ENCODE results near the gene HIVEP3.

Gene HIVEP3

DNA sequence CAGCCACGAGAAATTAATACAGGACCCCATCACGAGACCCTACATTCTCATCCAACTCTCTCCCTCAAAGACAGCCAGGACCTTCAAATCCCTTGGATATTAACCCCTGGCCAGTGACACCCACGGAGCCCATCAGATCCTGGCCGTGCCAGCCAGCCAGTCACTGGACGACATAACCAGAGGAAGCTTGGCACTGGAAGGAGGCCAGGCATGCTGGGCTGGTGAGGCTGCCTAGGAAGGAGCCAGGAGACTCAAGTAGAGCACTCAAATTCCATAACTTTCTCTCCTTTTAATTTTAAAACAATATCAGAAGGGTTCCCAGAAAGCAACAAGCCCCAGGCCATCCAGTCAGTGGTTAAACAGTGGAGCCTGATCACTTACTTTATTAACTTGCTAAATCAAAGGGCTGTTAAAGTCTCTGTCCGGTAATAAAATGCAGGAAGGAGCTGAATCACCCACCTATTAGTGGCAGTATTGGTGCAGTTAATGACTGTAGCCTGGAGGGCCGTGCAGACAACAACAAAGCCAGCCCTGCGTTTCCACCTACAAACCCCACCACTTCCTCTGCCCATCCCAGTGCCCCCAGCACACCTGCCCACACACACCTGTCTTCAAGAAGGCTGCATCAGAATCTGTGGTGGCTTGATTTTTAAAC, 78.0 kb downstream of the HIVEP3 start:
- H3K4me3 ChIP-seq (ENCODE audit: low read length) = no peak overlapping the region
- H2AFZ ChIP-seq (ENCODE audit: low read length) = no peak overlapping the region
- no peaks in the 10 kb centered on the region for H3K27me3 ChIP-seq (replicated peaks; ENCODE audit: insufficient read depth, low read length)
- no peaks in the 10 kb centered on the region for H3K4me1 ChIP-seq (ENCODE audit: low read length)
- H3K9ac ChIP-seq (ENCODE audit: low read length) = no peak overlapping the region
- TF ChIP-seq EZH2 (optimal IDR thresholded peaks at IDR 0.05; ENCODE audit: low read depth, low read length) (no peak), EZH2phosphoT487 (IDR thresholded peaks at IDR 0.05; ENCODE audit: low read length) (no peak), CTCF (IDR thresholded peaks at IDR 0.05; ENCODE audit: low read length) (no peak)
- no peaks in the 10 kb centered on the region for H3K36me3 ChIP-seq (replicated peaks; ENCODE audit: insufficient read depth, low read length)
- DNase-seq = no peak
- no peaks in the 10 kb centered on the region for H3K79me2 ChIP-seq (ENCODE audit: low read length)
- no peaks in the 10 kb centered on the region for H3K9me3 ChIP-seq (replicated peaks; ENCODE audit: insufficient read depth, low read length)
- no peaks in the 10 kb centered on the region for H3F3A ChIP-seq (ENCODE audit: insufficient read depth, low read length)
- no peak overlapping the region for H3K27ac ChIP-seq (ENCODE audit: low read length)
- no peaks in the 10 kb centered on the region for H4K20me1 ChIP-seq (ENCODE audit: insufficient read depth, low read length)
- no peaks in the 10 kb centered on the region for H3K9me2 ChIP-seq (replicated peaks; ENCODE audit: insufficient read depth, low read length)
- H3K4me2 ChIP-seq (ENCODE audit: low read depth, low read length) = no peak overlapping the region

DNA sequence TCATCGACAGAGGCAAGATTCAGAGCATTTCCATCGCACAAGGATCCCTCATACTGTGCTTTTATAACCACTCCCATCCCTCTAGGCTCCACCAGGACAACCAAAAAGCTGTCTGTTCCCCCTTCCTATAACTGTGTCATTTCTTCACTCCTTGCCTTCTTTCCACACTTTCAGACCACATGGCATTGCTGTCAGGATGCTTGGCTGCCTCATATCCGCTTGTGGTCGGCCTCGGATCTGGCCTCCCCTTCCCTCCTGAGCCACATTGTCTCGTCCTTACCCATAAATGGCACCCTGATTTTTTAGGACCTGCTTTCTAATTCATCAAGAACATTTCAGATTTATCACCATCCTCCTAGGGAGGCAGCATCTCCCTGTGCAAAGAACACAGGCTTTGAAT, 80.5 kb downstream of the HIVEP3 start:
- no peak overlapping the region for H3K27ac ChIP-seq (ENCODE audit: low read length)
- no peak overlapping the region for H3K4me2 ChIP-seq (ENCODE audit: low read depth, low read length)
- no peak for DNase-seq
- no peak overlapping the region for H3K4me3 ChIP-seq (ENCODE audit: low read length)
- no peaks in the 10 kb centered on the region for H3F3A ChIP-seq (ENCODE audit: insufficient read depth, low read length)
- H3K36me3 ChIP-seq (replicated peaks; ENCODE audit: insufficient read depth, low read length) = no peaks in the 10 kb centered on the region
- no peaks in the 10 kb centered on the region for H3K27me3 ChIP-seq (replicated peaks; ENCODE audit: insufficient read depth, low read length)
- TF ChIP-seq CTCF (IDR thresholded peaks at IDR 0.05; ENCODE audit: low read length) (no peak), EZH2phosphoT487 (IDR thresholded peaks at IDR 0.05; ENCODE audit: low read length) (no peak), EZH2 (optimal IDR thresholded peaks at IDR 0.05; ENCODE audit: low read depth, low read length) (no peak)
- H3K9me3 ChIP-seq (replicated peaks; ENCODE audit: insufficient read depth, low read length) = no peaks in the 10 kb centered on the region
- H3K79me2 ChIP-seq (ENCODE audit: low read length) = no peaks in the 10 kb centered on the region
- H3K4me1 ChIP-seq (ENCODE audit: low read length) = no peaks in the 10 kb centered on the region
- no peak overlapping the region for H3K9ac ChIP-seq (ENCODE audit: low read length)
- H2AFZ ChIP-seq (ENCODE audit: low read length) = no peak overlapping the region
- H3K9me2 ChIP-seq (replicated peaks; ENCODE audit: insufficient read depth, low read length) = no peaks in the 10 kb centered on the region
- H4K20me1 ChIP-seq (ENCODE audit: insufficient read depth, low read length) = no peaks in the 10 kb centered on the region

DNA sequence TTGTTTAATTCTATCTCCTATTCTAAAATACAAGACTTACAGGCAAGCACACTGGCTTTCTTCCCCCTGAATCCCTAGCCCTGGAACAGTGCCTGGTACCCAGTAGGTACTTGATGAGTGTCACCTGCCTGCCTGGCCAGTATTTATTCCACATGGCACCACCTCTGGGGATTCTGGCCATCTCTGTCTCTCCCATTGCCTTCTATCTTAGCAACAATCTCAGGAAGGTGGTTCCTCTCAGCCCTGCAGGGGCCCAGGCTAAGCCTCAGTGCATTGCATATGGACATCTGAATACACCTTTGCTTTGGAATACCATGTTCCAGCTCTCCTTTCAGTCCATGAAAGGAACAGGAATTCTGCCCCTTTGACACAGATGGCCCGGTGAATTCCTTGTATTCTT, 81.0 kb downstream of the HIVEP3 start:
- no peaks in the 10 kb centered on the region for H3K79me2 ChIP-seq (ENCODE audit: low read length)
- no peak overlapping the region for H3K9ac ChIP-seq (ENCODE audit: low read length)
- H2AFZ ChIP-seq (ENCODE audit: low read length) = no peak overlapping the region
- H4K20me1 ChIP-seq (ENCODE audit: insufficient read depth, low read length) = no peaks in the 10 kb centered on the region
- DNase-seq = no peak
- H3K9me3 ChIP-seq (replicated peaks; ENCODE audit: insufficient read depth, low read length) = no peaks in the 10 kb centered on the region
- H3K4me2 ChIP-seq (ENCODE audit: low read depth, low read length) = no peak overlapping the region
- no peaks in the 10 kb centered on the region for H3K9me2 ChIP-seq (replicated peaks; ENCODE audit: insufficient read depth, low read length)
- no peaks in the 10 kb centered on the region for H3F3A ChIP-seq (ENCODE audit: insufficient read depth, low read length)
- H3K27me3 ChIP-seq (replicated peaks; ENCODE audit: insufficient read depth, low read length) = no peaks in the 10 kb centered on the region
- no peak overlapping the region for H3K4me3 ChIP-seq (ENCODE audit: low read length)
- H3K27ac ChIP-seq (ENCODE audit: low read length) = no peak overlapping the region
- TF ChIP-seq CTCF (IDR thresholded peaks at IDR 0.05; ENCODE audit: low read length) (no peak), EZH2phosphoT487 (IDR thresholded peaks at IDR 0.05; ENCODE audit: low read length) (no peak), EZH2 (optimal IDR thresholded peaks at IDR 0.05; ENCODE audit: low read depth, low read length) (no peak)
- no peaks in the 10 kb centered on the region for H3K36me3 ChIP-seq (replicated peaks; ENCODE audit: insufficient read depth, low read length)
- H3K4me1 ChIP-seq (ENCODE audit: low read length) = no peaks in the 10 kb centered on the region
